Hepatocyte (in vitro differentiated cells): ENCODE data around the gene GJB6. TPM values are rescaled to one million over a fixed set of nuclear protein-coding genes. Genes with fewer than 3 reads are reported as not detected.

Experiments used
- DNase-seq: peaks from one replicate; pipeline ENCODE4 v3.0.0-alpha.2; 2016; ENCODE audit warnings: low spot score
- H2AFZ ChIP-seq: fragments of 200-600 bp; sonication (generic); 2 replicates; pipeline ENCODE4 v1.6.0; 2016; ENCODE audit warnings: antibody characterized with exemption, mild to moderate bottlenecking
- H3K27ac ChIP-seq: fragments of 200-600 bp; sonication (generic); 2 replicates; pipeline ENCODE4 v1.5.1; 2016; ENCODE audit warnings: mild to moderate bottlenecking
- H3K27me3 ChIP-seq: fragments of 200-600 bp; sonication (generic); 2 replicates; pipeline ENCODE4 v1.6.1; 2016
- H3K36me3 ChIP-seq: fragments of 200-600 bp; sonication (generic); replicated peaks from 2 replicates; pipeline ENCODE4 v1.5.1; 2016; ENCODE audit warnings: low read depth; ENCODE audit not compliant: insufficient read depth
- H3K4me1 ChIP-seq: fragments of 200-600 bp; sonication (generic); 2 replicates; pipeline ENCODE4 v1.5.1; 2016; ENCODE audit warnings: mild to moderate bottlenecking, moderate library complexity; ENCODE audit not compliant: insufficient read depth
- H3K4me2 ChIP-seq: fragments of 200-600 bp; sonication (generic); 2 replicates; pipeline ENCODE4 v1.6.0; 2016
- H3K4me3 ChIP-seq: fragments of 200-600 bp; sonication (generic); 2 replicates; pipeline ENCODE4 v1.5.1; 2016; ENCODE audit warnings: mild to moderate bottlenecking
- H3K79me2 ChIP-seq: fragments of 200-600 bp; sonication (generic); 2 replicates; pipeline ENCODE4 v1.6.0; 2017; ENCODE audit warnings: mild to moderate bottlenecking
- H3K9me2 ChIP-seq: fragments of 200-600 bp; sonication (generic); replicated peaks from 2 replicates; pipeline ENCODE4 v1.6.0; 2017; ENCODE audit warnings: mild to moderate bottlenecking; ENCODE audit not compliant: insufficient read depth
- H3K9me3 ChIP-seq: fragments of 200-600 bp; sonication (generic); 2 replicates; pipeline ENCODE4 v1.5.1; 2016; ENCODE audit warnings: low read depth, mild to moderate bottlenecking
- H4K20me1 ChIP-seq: fragments of 200-600 bp; sonication (generic); 2 replicates; pipeline ENCODE4 v1.6.0; 2016; ENCODE audit warnings: mild to moderate bottlenecking; ENCODE audit not compliant: insufficient read depth, poor library complexity, severe bottlenecking
- CTCF ChIP-seq: fragments of 200-600 bp; sonication (generic); IDR thresholded peaks from 2 replicates; pipeline ENCODE4 v1.5.1; 2016; ENCODE audit warnings: antibody characterized with exemption, mild to moderate bottlenecking; ENCODE audit not compliant: poor library complexity
- EZH2 ChIP-seq: fragments of 200-600 bp; sonication (generic); IDR thresholded peaks from 2 replicates; pipeline ENCODE4 v1.6.1; 2016; ENCODE audit warnings: antibody characterized with exemption, mild to moderate bottlenecking, borderline replicate concordance
- EZH2phosphoT487 ChIP-seq: fragments of 200-600 bp; sonication (generic); IDR thresholded peaks from one replicate; pipeline ENCODE4 v1.6.1; 2018; ENCODE audit warnings: antibody characterized with exemption, mild to moderate bottlenecking, low read depth, moderate library complexity; ENCODE audit not compliant: unreplicated experiment, severe bottlenecking
- WGBS: methylation state at CpG from one replicate; pipeline ENCODE4 v1.1.6; 2016; ENCODE audit warnings: low lambda C conversion rate; ENCODE audit errors: missing lambda C conversion rate; 5-methylcytosine and 5-hydroxymethylcytosine counted together
- polyA plus RNA-seq: library from polyadenylated mRNA; unstranded; fragments of >200 nt; fragmentation: Nextera tagmentation; extraction: Ambion mirVana; gene quantifications from 2 replicates; pipeline ENCODE4 v1.2.1, GENCODE V29; 2016
- total RNA-seq: library from RNA; depleted of rRNA; stranded (reverse); fragments of >200 nt; gene quantifications from 2 replicates; pipeline ENCODE4 v1.2.3, GENCODE V29; 2014

The GJB6 gene
- total and polyA plus RNA-seq, 2 experiments from 2014 or later: 1.2 to 2.2 TPM

GRCh38 chr13:20272104-20272503, 40.0 kb upstream of the GJB6 start:
- no peak for TF ChIP-seq EZH2
- 91% methylated on average over 2 of the region's 2 CpGs for WGBS
- no peaks in the 10 kb centered on the region for H3K79me2 ChIP-seq
- no peaks in the 10 kb centered on the region for H3K36me3 ChIP-seq
- H3K27me3 ChIP-seq: no peaks in the 10 kb centered on the region
- no peaks in the 10 kb centered on the region for H4K20me1 ChIP-seq
- H3K4me1 ChIP-seq: peaks cover 4% of the 10 kb centered on the region
- no peaks in the 10 kb centered on the region for H3K9me3 ChIP-seq
- no peak overlapping the region for H2AFZ ChIP-seq
- no peak overlapping the region for H3K4me2 ChIP-seq
- no peak for DNase-seq
- H3K9me2 ChIP-seq: no peaks in the 10 kb centered on the region
- no peak overlapping the region for H3K27ac ChIP-seq
- H3K4me3 ChIP-seq: no peak overlapping the region

- H4K20me1 ChIP-seq: no peaks in the 10 kb centered on the region
- no peaks in the 10 kb centered on the region for H3K79me2 ChIP-seq
- H3K4me3 ChIP-seq: no peak overlapping the region
- no peak overlapping the region for H3K27ac ChIP-seq
- no peaks in the 10 kb centered on the region for H3K27me3 ChIP-seq
- TF ChIP-seq CTCF (no peak), EZH2phosphoT487 (no peak), EZH2 (no peak)
- DNase-seq: no peak
- 79% methylated on average over 4 of the region's 4 CpGs for WGBS
- no peaks in the 10 kb centered on the region for H3K9me2 ChIP-seq
- no peaks in the 10 kb centered on the region for H3K36me3 ChIP-seq
- H3K4me2 ChIP-seq: no peak overlapping the region
- H2AFZ ChIP-seq: no peak overlapping the region
- peaks cover 4% of the 10 kb centered on the region for H3K4me1 ChIP-seq
- no peaks in the 10 kb centered on the region for H3K9me3 ChIP-seq
Observed at GRCh38 chr13:20271441-20271840, 39.3 kb upstream of the GJB6 start.

GRCh38 chr13:20270163-20270865, 38.2 kb upstream of the GJB6 start:
- Histone ChIP-seq H3K4me1 (peaks cover 4% of the 10 kb centered on the region), H2AFZ (no peak overlapping the region), H3K27me3 (no peaks in the 10 kb centered on the region), H3K36me3 (no peaks in the 10 kb centered on the region), H3K4me2 (peak overlapping the region; percentile 48), H3K79me2 (no peaks in the 10 kb centered on the region), H4K20me1 (no peaks in the 10 kb centered on the region), H3K27ac (no peak overlapping the region), H3K9me3 (no peaks in the 10 kb centered on the region), H3K9me2 (no peaks in the 10 kb centered on the region), H3K4me3 (no peak overlapping the region)
- peak; percentile 40 for DNase-seq
- no peak for TF ChIP-seq EZH2
- WGBS: 53% methylated on average over 9 of the region's 9 CpGs

- TF ChIP-seq CTCF: no peak
- no peak for TF ChIP-seq EZH2
- TF ChIP-seq EZH2phosphoT487: no peak
- Histone ChIP-seq H3K79me2 (no peaks in the 10 kb centered on the region), H3K27ac (peak overlapping the region; percentile 71), H3K4me2 (no peak overlapping the region), H3K36me3 (no peaks in the 10 kb centered on the region), H2AFZ (peak overlapping the region; percentile 20), H4K20me1 (no peaks in the 10 kb centered on the region), H3K27me3 (no peaks in the 10 kb centered on the region), H3K9me2 (no peaks in the 10 kb centered on the region), H3K4me3 (no peak overlapping the region), H3K9me3 (no peaks in the 10 kb centered on the region), H3K4me1 (peaks cover 10% of the 10 kb centered on the region)
- WGBS: 81% methylated on average over 9 of the region's 9 CpGs
- DNase-seq: no peak
Observed at GRCh38 chr13:20264271-20265018, 32.3 kb upstream of the GJB6 start.
